WI38 (cell line): ENCODE data around the gene SPATS2L.

Experiments
- H3K4me3 ChIP-seq: 2 replicates; pipeline ENCODE4 v1.5.1; 2011; ENCODE audit warnings: low read depth, mild to moderate bottlenecking, control low read depth, low read length
- TF ChIP-seq, protein P1 (sequence below): IDR thresholded peaks from 2 replicates; pipeline ENCODE4 v1.5.1; 2012; ENCODE audit warnings: low read depth, mild to moderate bottlenecking, control low read depth, low read length

SPATS2L gene

GRCh38 chr2:200353120-200353519 is 46.6 kb downstream of the SPATS2L start:
- TF ChIP-seq, protein P1, sequence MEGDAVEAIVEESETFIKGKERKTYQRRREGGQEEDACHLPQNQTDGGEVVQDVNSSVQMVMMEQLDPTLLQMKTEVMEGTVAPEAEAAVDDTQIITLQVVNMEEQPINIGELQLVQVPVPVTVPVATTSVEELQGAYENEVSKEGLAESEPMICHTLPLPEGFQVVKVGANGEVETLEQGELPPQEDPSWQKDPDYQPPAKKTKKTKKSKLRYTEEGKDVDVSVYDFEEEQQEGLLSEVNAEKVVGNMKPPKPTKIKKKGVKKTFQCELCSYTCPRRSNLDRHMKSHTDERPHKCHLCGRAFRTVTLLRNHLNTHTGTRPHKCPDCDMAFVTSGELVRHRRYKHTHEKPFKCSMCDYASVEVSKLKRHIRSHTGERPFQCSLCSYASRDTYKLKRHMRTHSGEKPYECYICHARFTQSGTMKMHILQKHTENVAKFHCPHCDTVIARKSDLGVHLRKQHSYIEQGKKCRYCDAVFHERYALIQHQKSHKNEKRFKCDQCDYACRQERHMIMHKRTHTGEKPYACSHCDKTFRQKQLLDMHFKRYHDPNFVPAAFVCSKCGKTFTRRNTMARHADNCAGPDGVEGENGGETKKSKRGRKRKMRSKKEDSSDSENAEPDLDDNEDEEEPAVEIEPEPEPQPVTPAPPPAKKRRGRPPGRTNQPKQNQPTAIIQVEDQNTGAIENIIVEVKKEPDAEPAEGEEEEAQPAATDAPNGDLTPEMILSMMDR, result no peak
- no peak overlapping the region for H3K4me3 ChIP-seq

DNA sequence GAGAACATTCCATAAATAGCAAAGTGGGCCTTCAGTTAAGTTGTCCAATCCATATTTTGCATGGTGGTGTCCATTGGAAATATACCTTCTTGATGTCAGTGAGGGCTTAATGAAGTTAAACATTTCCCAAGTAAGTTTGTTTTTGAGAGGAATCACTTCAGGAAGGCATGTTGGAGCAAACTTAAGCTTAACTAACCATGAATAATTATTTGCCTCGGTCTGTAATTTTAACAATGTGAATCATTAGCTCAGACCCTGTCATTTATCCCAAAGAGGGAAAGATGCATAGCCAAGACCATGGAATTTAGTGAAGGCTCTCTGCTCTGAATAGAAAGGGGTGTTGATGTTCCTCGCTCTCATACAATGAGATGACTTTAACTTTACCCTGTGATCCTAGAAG is 47.4 kb downstream of the SPATS2L start:
- H3K4me3 ChIP-seq, result no peak overlapping the region
- TF ChIP-seq, protein P1, result no peak

GRCh38 chr2:200354833-200355751 is 48.6 kb downstream of the SPATS2L start:
- H3K4me3 ChIP-seq, result no peak overlapping the region
- TF ChIP-seq, protein P1, result no peak

GRCh38 chr2:200356321-200356720 is 49.8 kb downstream of the SPATS2L start:
- TF ChIP-seq, protein P1, result no peak
- no peak overlapping the region for H3K4me3 ChIP-seq

DNA sequence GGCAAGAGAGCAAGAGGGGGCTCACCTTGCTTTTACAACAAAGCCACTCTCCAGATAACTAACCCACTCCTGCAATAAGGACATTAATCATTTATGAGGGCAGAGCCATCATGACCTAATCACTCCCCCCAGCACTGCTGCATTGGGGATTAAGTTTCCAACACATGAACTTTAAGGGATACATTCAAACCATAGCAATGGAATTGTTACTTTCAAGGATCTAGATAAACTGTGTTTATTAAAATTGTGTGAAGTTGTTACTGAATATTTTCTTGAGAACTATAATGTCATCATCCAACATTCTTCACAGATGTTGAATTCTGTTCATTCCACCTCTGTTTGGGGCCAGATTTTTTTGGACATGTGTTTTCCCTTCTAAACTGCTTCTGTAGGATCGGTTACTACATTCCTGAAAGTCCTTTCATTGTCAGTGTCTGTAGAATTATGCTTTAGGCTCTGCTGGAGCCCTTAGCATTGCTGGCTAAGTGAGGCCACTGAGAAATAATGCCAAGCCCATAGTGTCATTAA is 50.4 kb downstream of the SPATS2L start:
- TF ChIP-seq, protein P1, result no peak
- H3K4me3 ChIP-seq, result no peak overlapping the region

GRCh38 chr2:200357845-200358244 is 51.4 kb downstream of the SPATS2L start:
- H3K4me3 ChIP-seq, result no peak overlapping the region
- TF ChIP-seq, protein P1, result no peak

DNA sequence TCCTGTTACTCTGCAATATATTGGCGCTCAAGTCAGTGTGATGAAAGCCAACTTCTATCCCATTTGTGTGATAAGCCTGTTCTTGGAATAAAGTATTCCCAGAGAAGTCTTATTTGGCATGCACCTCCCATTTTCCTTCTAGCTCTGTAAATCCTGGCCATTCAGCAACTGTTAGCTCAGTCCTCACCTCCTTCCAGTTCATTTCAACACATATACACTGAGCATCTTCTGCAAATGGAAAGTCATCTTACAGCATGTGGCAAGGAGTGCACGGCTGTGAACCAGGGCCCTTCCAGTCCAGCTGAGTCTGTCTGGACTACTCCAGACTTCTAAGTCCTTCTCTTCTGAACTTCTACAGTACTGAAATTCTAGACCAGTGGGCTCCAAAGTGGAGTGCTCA is 53.1 kb downstream of the SPATS2L start:
- TF ChIP-seq, protein P1, result no peak
- H3K4me3 ChIP-seq, result no peak overlapping the region
